PC-9 (cell line): ENCODE data around the gene WDR33.

Source experiments
- CTCF ChIP-seq: fragments of 200-600 bp; sonication (generic); conservative IDR thresholded peaks from 2 replicates; pipeline ENCODE4 v1.6.1; 2017; ENCODE audit warnings: mixed run types, antibody characterized with exemption, mild to moderate bottlenecking, moderate library complexity
- EZH2 ChIP-seq: fragments of 200-600 bp; sonication (generic); IDR thresholded peaks from 2 replicates; pipeline ENCODE4 v1.8.0; 2017; ENCODE audit warnings: antibody characterized with exemption, low read depth

- TF ChIP-seq CTCF (no peak), EZH2 (no peak)
Observed at GRCh38 chr2:127661949-127662510, 148.9 kb downstream of the WDR33 start.
